Large intestine (tissue), 3 donors: ENCODE data around the gene SLC66A1. TPM values are rescaled to one million over a fixed set of nuclear protein-coding genes. Genes with fewer than 3 reads are reported as not detected.

ENCODE experiments used
- DNase-seq, 2 donors: peaks; one replicate each; pipeline versions ENCODE4 v3.0.0 to v3.0.0-alpha.2; 2013
- H3K27ac ChIP-seq: one replicate; pipeline ENCODE4 v1.5.1; 2013; ENCODE audit warnings: low read length
- H3K27me3 ChIP-seq: 2 replicates; pipeline ENCODE4 v1.6.1; 2013; ENCODE audit warnings: low read length; ENCODE audit not compliant: control insufficient read depth, insufficient read depth
- H3K36me3 ChIP-seq: 2 replicates; pipeline ENCODE4 v1.6.1; 2013; ENCODE audit warnings: low read length; ENCODE audit not compliant: control insufficient read depth, insufficient read depth
- H3K4me1 ChIP-seq: one replicate; pipeline ENCODE4 v1.6.1; 2013; ENCODE audit warnings: low read length; ENCODE audit not compliant: control insufficient read depth, insufficient read depth
- H3K4me3 ChIP-seq: one replicate; pipeline ENCODE4 v1.5.1; 2013; ENCODE audit warnings: low read length
- H3K9me3 ChIP-seq: one replicate; pipeline ENCODE4 v1.6.1; 2013; ENCODE audit warnings: mild to moderate bottlenecking, low read depth, low read length, moderate library complexity; ENCODE audit not compliant: control insufficient read depth
- WGBS: methylation state at CpG from one replicate; pipeline ENCODE4 v1.1.5; 2013; ENCODE audit warnings: low lambda C conversion rate; ENCODE audit not compliant: insufficient coverage; 5-methylcytosine and 5-hydroxymethylcytosine counted together
- polyA plus RNA-seq: library from polyadenylated mRNA; unstranded; fragments of 120-200 nt; gene quantifications from one replicate; pipeline ENCODE4 v1.2.1, GENCODE V29; 2013

Gene SLC66A1
- polyA plus RNA-seq, 1 donor, result 21.5 TPM

DNA sequence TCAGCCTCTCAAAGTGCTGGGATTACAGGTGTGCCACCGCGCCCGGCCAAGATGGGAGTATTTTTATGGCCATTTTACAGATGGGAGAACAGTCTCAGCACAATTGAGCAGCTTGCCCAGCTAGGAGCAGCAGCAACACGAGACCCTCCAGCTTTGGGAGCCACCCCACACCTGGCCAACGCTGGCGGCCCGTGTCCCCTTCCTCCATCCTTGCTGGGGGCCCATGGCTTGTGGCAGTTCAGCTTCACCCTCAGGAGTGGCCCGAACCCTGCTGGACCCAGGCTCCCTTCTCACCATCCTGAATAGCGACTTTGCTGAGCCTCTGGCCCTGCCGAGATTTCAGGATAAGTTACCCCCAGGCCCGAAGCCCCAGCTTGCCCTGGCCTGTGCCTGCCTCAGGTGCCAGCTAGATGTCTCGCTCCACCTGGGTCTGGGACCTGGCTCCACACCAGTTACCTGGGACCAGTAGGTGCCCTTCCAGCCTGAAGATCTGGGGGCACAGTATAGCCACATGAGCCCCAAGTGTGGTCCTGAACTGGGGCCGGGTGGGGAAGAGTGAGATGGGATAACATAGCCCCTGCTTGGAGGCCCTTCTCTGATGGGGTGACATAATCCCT, 19.2 kb downstream of the SLC66A1 start:
- no peak overlapping the region for H3K27ac ChIP-seq
- WGBS, result no CpG with 5 or more reads among the region's 13 CpGs
- H3K4me1 ChIP-seq, result no peaks in the 10 kb centered on the region
- no peaks in the 10 kb centered on the region for H3K27me3 ChIP-seq
- H3K9me3 ChIP-seq, result no peaks in the 10 kb centered on the region
- peaks cover 48% of the 10 kb centered on the region for H3K36me3 ChIP-seq
- no peak for DNase-seq
- no peak overlapping the region for H3K4me3 ChIP-seq

DNA sequence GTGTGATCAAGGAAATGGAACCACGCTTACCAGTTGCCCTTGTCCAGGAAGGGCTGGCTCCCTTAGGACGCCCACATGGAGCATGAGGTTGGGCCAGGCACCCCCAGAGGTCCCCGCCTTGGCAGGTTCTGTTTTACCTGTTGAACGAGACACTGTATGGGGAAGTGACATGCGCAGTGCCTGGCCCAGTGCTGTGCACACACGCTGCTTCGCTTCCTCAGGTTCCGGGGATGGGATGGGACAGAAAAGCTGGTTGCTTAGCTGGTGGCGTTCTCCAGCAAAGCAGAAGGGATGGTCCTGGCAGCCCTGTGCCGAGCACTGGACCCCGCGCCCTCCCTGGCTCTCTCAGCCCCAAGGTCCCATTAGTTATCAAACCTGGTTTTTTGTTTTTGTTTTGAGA, 20.7 kb downstream of the SLC66A1 start:
- no peak for DNase-seq
- no CpG with 5 or more reads among the region's 12 CpGs for WGBS
- no peak overlapping the region for H3K27ac ChIP-seq
- H3K36me3 ChIP-seq, result peaks cover 35% of the 10 kb centered on the region
- no peak overlapping the region for H3K4me3 ChIP-seq
- H3K4me1 ChIP-seq, result no peaks in the 10 kb centered on the region
- H3K27me3 ChIP-seq, result no peaks in the 10 kb centered on the region
- H3K9me3 ChIP-seq, result no peaks in the 10 kb centered on the region

DNA sequence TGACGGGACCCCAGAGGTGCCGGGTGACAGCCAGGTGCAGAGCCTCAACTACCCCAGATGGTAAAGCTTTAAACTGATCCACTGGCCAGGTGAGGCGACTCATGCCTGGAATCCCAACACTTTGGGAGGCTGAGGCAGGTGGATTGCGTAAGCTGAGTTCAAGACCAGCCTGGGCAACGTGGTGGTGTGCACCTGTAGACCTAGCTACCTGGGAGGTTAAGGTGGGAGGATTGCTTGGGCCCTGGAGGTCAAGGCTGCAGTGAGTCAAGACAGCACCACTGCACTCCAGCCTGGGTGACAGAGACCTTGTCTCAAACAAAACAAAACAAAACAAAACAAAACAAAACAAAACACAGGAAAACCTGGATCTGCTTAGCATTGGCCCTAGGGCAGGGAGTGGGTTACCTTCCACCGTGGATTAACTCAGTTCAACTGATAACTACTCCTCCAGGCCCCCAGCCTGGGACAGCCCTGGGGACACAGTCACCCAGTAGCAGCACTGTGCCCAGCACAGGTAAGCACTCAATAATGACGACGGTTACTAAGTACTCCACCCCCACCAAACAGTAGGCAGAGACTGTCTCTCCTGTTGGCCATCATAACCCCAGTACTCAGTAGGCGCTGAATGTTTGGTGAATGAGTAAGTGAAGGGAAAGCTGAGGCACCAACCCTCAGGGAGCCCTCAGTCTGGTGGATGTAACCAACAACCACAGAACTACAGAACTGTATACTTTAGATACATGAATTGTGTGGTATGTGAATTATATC, 21.6 kb downstream of the SLC66A1 start:
- no peak overlapping the region for H3K4me3 ChIP-seq
- H3K9me3 ChIP-seq, result no peaks in the 10 kb centered on the region
- H3K4me1 ChIP-seq, result no peaks in the 10 kb centered on the region
- no peak overlapping the region for H3K27ac ChIP-seq
- H3K27me3 ChIP-seq, result no peaks in the 10 kb centered on the region
- no peak for DNase-seq
- no CpG with 5 or more reads among the region's 9 CpGs for WGBS
- peaks cover 26% of the 10 kb centered on the region for H3K36me3 ChIP-seq

DNA sequence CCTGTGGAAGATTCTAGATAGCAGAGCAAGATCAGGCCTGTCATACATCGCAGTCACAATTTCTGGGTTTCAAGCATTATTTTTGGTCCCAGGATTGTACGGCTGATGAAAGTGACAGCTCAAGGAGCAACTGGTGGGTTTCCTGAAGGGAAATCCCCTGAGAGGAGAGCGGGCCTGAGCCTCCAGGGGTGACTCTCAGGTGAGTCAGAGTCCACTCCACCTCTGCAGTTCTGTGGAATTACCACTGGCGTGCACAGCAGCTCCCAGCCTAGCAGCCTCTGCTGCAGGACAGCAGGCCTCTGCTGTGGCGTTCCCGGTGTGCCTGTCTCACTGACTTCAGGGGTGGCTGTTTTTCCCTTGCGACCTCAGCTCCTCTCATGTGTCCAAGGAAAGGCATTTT, 24.4 kb downstream of the SLC66A1 start:
- peaks cover 3% of the 10 kb centered on the region for H3K4me1 ChIP-seq
- peaks cover 29% of the 10 kb centered on the region for H3K36me3 ChIP-seq
- no peak overlapping the region for H3K4me3 ChIP-seq
- no peak for DNase-seq
- no peaks in the 10 kb centered on the region for H3K9me3 ChIP-seq
- no peak overlapping the region for H3K27ac ChIP-seq
- H3K27me3 ChIP-seq, result no peaks in the 10 kb centered on the region
- no CpG with 5 or more reads among the region's 7 CpGs for WGBS

DNA sequence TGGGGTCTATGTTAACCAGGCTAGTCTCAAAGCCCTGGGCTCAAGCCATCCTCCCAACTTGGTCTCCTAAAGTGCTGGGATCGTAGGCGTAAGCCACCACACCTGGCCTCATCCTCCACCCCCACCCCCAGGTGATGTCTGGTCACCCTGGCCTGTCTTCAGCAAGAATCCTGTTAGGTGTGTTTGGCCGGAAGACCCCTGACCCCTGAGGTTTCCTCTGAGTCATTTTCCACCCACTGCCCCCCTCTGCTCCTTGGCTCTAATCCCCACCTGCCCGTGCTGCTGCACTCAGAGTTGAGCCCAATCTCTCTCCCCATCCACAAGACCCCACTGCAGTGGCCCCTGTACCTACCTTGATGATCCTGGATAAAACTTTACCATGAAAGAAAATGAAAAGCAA, 25.2 kb downstream of the SLC66A1 start:
- DNase-seq, result no peak
- H3K4me3 ChIP-seq, result no peak overlapping the region
- H3K4me1 ChIP-seq, result peaks cover 3% of the 10 kb centered on the region
- WGBS, result no CpG with 5 or more reads among the region's 4 CpGs
- H3K36me3 ChIP-seq, result peaks cover 31% of the 10 kb centered on the region
- no peak overlapping the region for H3K27ac ChIP-seq
- no peaks in the 10 kb centered on the region for H3K27me3 ChIP-seq
- no peaks in the 10 kb centered on the region for H3K9me3 ChIP-seq

DNA sequence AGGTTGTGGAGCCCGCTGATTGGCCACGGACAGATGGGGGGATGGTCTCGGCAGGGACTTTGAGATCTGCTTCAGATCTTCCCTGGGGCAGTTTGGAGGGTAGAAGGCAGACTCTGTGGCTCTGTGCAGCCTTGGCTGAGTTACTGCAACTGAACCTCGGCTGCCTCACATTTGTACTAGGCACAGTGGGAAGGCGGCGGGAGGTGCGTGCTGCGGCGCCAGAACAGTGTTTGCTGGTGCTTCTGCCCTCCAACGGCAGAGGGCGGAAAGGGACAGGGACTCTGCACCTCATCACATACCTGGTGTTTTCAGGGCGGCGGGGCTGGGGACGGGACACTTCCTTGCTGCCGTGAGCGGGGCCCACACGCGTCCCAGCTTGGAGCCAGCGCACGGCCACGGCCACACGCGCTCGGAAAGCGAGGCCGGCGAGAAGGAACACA, 26.2 kb downstream of the SLC66A1 start:
- H3K9me3 ChIP-seq, result no peaks in the 10 kb centered on the region
- peak overlapping the region; percentile 23 for H3K27ac ChIP-seq
- no CpG with 5 or more reads among the region's 27 CpGs for WGBS
- H3K27me3 ChIP-seq, result no peaks in the 10 kb centered on the region
- DNase-seq, result peak; percentile 53 to 76
- peaks cover 34% of the 10 kb centered on the region for H3K36me3 ChIP-seq
- H3K4me1 ChIP-seq, result peaks cover 3% of the 10 kb centered on the region
- peak overlapping the region; percentile 25 for H3K4me3 ChIP-seq

DNA sequence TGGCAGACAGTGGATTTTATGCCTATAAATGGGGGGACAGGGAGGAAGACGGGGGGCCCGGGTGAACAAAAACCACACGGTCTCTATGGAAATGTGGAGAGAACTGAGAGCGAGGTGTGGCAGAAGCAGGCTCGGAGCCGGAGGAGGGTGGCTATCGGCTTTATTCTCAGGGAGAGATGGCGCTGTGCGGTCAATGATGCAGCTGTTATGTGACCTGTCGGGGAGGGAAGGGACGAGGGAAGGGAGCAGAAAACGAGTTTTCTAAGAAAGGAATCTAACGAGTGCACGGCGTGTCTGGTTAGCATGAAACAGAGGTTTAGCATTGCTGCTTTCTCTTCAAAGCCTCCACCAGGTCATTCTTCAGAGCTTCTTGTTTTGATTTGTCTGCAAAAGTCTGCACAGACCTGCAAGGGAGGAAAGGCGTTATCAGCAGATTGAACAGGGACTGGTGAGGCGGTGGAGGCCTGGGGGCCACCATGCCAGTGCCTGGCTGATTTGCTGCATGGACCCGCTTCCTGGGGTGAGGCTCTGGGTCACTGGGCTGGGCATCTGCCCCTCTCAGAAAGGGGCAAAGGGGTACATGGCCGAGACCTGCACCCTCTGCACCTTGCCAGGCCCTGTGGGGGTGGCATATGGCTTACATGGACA, 27.2 kb downstream of the SLC66A1 start:
- Histone ChIP-seq H3K27ac (no peak overlapping the region), H3K4me1 (peaks cover 3% of the 10 kb centered on the region)
- 67% methylated on average over 3 of the region's 19 CpGs for WGBS

DNA sequence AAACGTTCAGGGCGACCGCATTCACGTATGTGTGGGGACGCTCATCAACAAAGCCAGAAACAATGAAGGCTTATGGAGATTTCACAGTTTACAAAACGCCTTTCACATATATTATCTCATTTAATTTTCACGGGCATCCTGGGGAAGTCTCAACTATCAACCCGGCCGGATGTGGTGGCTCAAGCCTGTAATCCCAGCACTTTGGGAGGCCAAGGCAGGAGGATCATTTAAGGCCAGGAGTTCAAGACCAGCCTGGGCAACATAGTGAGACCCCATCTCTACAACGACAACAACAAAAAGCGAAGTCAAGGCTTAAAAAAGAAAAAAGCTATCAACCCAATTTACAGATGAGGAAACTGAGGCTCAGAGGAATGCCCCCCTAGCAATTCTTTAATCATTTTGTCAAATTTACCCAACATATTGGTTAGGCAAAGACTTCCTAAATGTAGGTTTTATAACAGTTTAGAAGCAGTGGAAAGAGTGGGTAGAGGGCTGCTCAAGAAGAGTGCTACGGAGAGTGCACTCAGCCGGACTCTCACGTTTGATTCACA, 28.3 kb downstream of the SLC66A1 start:
- H3K4me1 ChIP-seq, result peaks cover 3% of the 10 kb centered on the region
- H3K36me3 ChIP-seq, result peaks cover 54% of the 10 kb centered on the region
- no peaks in the 10 kb centered on the region for H3K9me3 ChIP-seq
- WGBS, result 94% methylated on average over 6 of the region's 14 CpGs
- H3K27ac ChIP-seq, result no peak overlapping the region
- no peak overlapping the region for H3K4me3 ChIP-seq
- H3K27me3 ChIP-seq, result no peaks in the 10 kb centered on the region
- no peak for DNase-seq

More for the DNA sequence above, 27.2 kb downstream of the SLC66A1 start:
- Histone ChIP-seq H3K4me3 (no peak overlapping the region), H3K27me3 (no peaks in the 10 kb centered on the region), H3K9me3 (no peaks in the 10 kb centered on the region), H3K36me3 (peaks cover 42% of the 10 kb centered on the region)
- DNase-seq, result no peak

DNA sequence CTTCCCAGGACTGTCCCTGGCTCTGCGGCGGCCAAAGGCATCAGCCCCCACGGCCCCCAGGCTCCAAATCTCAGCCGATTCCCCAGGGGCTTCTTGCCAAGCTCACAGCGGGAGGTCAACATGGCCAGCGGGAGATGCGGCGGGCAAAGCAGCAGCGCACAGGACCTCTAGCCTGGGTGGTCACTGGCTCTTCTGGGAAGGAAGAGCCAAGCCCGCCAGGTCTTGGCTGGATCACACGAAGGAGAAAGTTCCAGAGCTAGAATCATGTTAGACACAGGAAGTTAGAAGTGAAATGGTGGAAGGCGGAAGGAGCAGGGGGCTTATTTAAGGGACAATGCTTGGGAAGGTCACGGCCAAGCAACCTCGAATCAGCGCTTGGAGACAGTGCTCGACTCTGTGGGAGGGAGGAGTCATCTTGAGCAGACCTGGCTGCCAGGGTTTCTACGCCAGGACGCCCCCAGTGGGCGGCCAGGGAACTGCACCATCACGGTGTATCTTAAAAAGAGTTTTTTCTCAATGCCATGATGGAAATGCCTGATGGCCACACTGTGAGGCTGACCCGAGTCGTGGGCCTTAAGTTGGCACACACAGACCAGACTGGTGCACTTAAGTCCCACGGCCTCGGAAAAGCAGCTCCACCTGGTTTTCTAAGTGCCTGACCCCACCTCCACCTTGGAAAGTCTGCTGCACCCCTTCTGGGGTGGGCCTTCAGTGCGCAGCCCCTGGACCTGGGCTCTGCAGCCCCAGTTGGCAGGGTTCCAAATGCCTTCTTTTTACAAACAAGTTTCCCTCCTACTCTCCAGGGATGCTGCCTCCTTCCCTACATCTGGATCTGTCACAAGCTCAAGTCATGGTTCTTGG, 29.3 kb downstream of the SLC66A1 start:
- peak; percentile 62 for DNase-seq
- no peaks in the 10 kb centered on the region for H3K9me3 ChIP-seq
- H3K4me3 ChIP-seq, result no peak overlapping the region
- peaks cover 60% of the 10 kb centered on the region for H3K36me3 ChIP-seq
- no peak overlapping the region for H3K27ac ChIP-seq
- H3K27me3 ChIP-seq, result no peaks in the 10 kb centered on the region
- peaks cover 3% of the 10 kb centered on the region for H3K4me1 ChIP-seq
- WGBS, result no CpG with 5 or more reads among the region's 25 CpGs
